GM21381 (cell line): Measurements from ENCODE around the gene ZNF648.
A peak's percentile ranks its signal among the peaks of the same experiment; 100 is the strongest.
"Not testable (repeated sequence)": the region's sequence is repeated elsewhere in the genome, so short reads cannot be mapped to it uniquely, and the experiment has no call there.

Experiments
- ATAC-seq: cut with Tn5 transposase; IDR thresholded peaks from one replicate; pipeline ENCODE4 v1.9.1; 2021; ENCODE audit warnings: mild to moderate bottlenecking, moderate library complexity; ENCODE audit not compliant: unreplicated experiment

The ZNF648 gene

GRCh38 chr1:182032251-182032650 is 29.3 kb downstream of the ZNF648 start:
- no peak for ATAC-seq

- ATAC-seq, result peak; percentile 93
Observed at GRCh38 chr1:182029379-182030331, 31.9 kb downstream of the ZNF648 start.

- no peak for ATAC-seq
Observed at GRCh38 chr1:182029002-182029378, 32.5 kb downstream of the ZNF648 start.

GRCh38 chr1:182015360-182015759 is 46.2 kb downstream of the ZNF648 start:
- no peak for ATAC-seq

- not testable (repeated sequence) for ATAC-seq
Observed at GRCh38 chr1:182010800-182011370, 50.6 kb downstream of the ZNF648 start.

- not testable (repeated sequence) for ATAC-seq
Observed at GRCh38 chr1:182005398-182005797, 56.1 kb downstream of the ZNF648 start.

GRCh38 chr1:182004601-182005000 is 56.9 kb downstream of the ZNF648 start:
- ATAC-seq, result no peak
